Measurements from ENCODE around the gene LARP1. TPM values are rescaled to one million over a fixed set of nuclear protein-coding genes. Genes with fewer than 3 reads are reported as not detected.

Gene LARP1
- total RNA-seq, 2 experiments from 2014 or later: 88.7 to 97.6 TPM

DNA sequence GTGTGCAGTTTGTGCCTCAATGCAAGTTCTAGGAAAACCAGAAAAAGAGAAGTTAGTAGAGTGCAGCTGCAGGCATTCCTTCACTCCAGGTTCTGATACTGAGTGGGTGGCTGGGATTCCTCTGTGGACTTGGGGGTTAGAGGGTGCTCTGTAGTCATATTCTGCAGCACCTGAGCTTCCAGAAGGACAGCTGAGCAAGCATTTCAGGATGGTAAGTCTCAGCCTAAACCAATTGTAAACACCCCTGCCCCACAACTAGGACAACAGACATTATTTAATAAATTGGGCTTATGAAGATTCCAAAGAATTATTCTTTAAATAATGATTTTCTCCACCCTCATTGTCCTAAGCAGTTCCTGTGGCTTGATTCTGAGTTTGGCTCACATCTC is 86.1 kb downstream of the LARP1 start:
- intact Hi-C loops (cut with DNase I, micrococcal nuclease): no loop called here
- Mint-ChIP-seq H3K27ac (no peak overlapping the region), H3K4me1 (ENCODE audit: low read depth) (peaks cover 4% of the 10 kb centered on the region), H3K36me3 (ENCODE audit: low read depth) (no peaks in the 10 kb centered on the region), H3K9me3 (no peaks in the 10 kb centered on the region), H3K4me3 (no peak overlapping the region), H3K27me3 (no peaks in the 10 kb centered on the region)
- ChIA-PET POLR2A (interaction anchor here (2.1 kb wide), 1 partner anchor 16 kb away, joined by 5 read pairs; no protein-coding TSS in a partner anchor), CTCF (no interaction called here)
- H3K4me1 ChIP-seq (ENCODE audit: insufficient read depth, low read length): no peaks in the 10 kb centered on the region
- no peak overlapping the region for H3K27ac ChIP-seq (ENCODE audit: low read depth in 1 of 2, low read length in 2 of 2)
- ATAC-seq (ENCODE audit: poor library complexity) (no peak), DNase-seq (no peak)
- H3K27me3 ChIP-seq (ENCODE audit: control insufficient read depth in 1 of 2, insufficient read depth in 2 of 2, low read length in 2 of 2): no peaks in the 10 kb centered on the region
- no peak overlapping the region for H3K4me3 ChIP-seq (ENCODE audit: low read length)
- no peaks in the 10 kb centered on the region for H3K9me3 ChIP-seq (ENCODE audit: control insufficient read depth in 1 of 2, insufficient read depth in 1 of 2, low read length in 2 of 2)
- H3K36me3 ChIP-seq (ENCODE audit: insufficient read depth, low read length): no peaks in the 10 kb centered on the region
- TF ChIP-seq CTCF (IDR thresholded peaks at IDR 0.05): no peak

DNA sequence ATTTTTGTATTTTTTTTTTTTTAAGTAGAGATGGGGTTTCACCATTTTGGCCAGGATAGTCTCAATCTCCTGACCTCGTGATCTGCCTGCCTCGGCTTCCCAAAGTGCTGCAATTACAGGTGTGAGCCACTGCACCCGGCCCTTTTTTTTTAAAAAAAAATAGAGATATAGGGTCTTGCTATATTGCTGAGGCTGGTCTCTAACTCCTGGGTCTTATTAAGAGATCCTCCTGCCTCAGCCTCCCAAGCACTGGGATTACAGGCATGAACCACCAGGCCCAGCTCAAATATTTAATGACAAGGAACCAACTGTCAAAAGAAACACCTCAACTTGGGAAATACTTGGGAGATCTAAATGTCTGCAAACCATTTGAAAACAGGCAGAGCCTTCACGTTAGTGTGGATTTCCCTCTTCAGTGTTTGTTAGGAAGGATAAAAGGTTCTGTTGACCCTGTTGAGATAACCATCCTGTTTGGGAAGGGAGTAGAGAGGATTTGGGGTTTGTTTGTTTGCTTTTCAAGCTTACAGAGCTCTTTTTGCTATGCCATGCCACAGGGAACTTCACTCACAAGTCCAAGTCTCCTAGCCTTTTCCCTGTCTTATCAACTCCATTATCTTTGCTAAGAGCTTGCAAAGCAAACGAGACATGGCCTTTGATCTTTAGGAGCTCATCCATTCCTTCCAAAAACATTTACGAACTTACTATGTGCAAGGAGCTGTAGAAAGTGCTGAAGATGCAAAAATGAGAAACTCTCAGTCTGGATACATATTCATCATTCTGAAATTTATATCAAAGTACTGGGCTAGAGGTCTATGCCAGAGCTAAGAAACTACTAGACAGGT is 87.7 kb downstream of the LARP1 start:
- Histone ChIP-seq H3K4me1 (ENCODE audit: insufficient read depth, low read length) (no peaks in the 10 kb centered on the region), H3K36me3 (ENCODE audit: insufficient read depth, low read length) (no peaks in the 10 kb centered on the region), H3K9me3 (ENCODE audit: control insufficient read depth in 1 of 2, insufficient read depth in 1 of 2, low read length in 2 of 2) (no peaks in the 10 kb centered on the region), H3K27me3 (ENCODE audit: control insufficient read depth in 1 of 2, insufficient read depth in 2 of 2, low read length in 2 of 2) (no peaks in the 10 kb centered on the region), H3K27ac (ENCODE audit: low read depth in 1 of 2, low read length in 2 of 2) (no peak overlapping the region), H3K4me3 (ENCODE audit: low read length) (no peak overlapping the region)
- Mint-ChIP-seq H3K27ac (no peak overlapping the region), H3K4me1 (ENCODE audit: low read depth) (peaks cover 4% of the 10 kb centered on the region), H3K27me3 (no peaks in the 10 kb centered on the region), H3K9me3 (no peaks in the 10 kb centered on the region), H3K4me3 (no peak overlapping the region), H3K36me3 (ENCODE audit: low read depth) (no peaks in the 10 kb centered on the region)
- ChIA-PET POLR2A (no interaction called here), CTCF (no interaction called here)
- DNase-seq: no peak
- intact Hi-C loops (cut with DNase I, micrococcal nuclease): no loop called here
- no peak for TF ChIP-seq CTCF (IDR thresholded peaks at IDR 0.05)
- no peak for ATAC-seq (ENCODE audit: poor library complexity)

GRCh38 chr5:154844809-154845208 is 89.6 kb downstream of the LARP1 start:
- Histone ChIP-seq H3K9me3 (ENCODE audit: control insufficient read depth in 1 of 2, insufficient read depth in 1 of 2, low read length in 2 of 2) (no peaks in the 10 kb centered on the region), H3K4me1 (ENCODE audit: insufficient read depth, low read length) (no peaks in the 10 kb centered on the region), H3K27me3 (ENCODE audit: control insufficient read depth in 1 of 2, insufficient read depth in 2 of 2, low read length in 2 of 2) (no peaks in the 10 kb centered on the region), H3K36me3 (ENCODE audit: insufficient read depth, low read length) (no peaks in the 10 kb centered on the region), H3K4me3 (ENCODE audit: low read length) (no peak overlapping the region), H3K27ac (ENCODE audit: low read depth in 1 of 2, low read length in 2 of 2) (no peak overlapping the region)
- Mint-ChIP-seq H3K4me1 (ENCODE audit: low read depth) (peaks cover 4% of the 10 kb centered on the region), H3K27ac (no peak overlapping the region), H3K9me3 (no peaks in the 10 kb centered on the region), H3K36me3 (ENCODE audit: low read depth) (no peaks in the 10 kb centered on the region), H3K27me3 (no peaks in the 10 kb centered on the region), H3K4me3 (no peak overlapping the region)
- TF ChIP-seq CTCF (IDR thresholded peaks at IDR 0.05): no peak
- DNase-seq: no peak
- ATAC-seq (ENCODE audit: poor library complexity): no peak
- POLR2A ChIA-PET: interaction anchor here (0.5 kb wide), 1 partner anchor 115 kb away, joined by 3 read pairs; no protein-coding TSS in a partner anchor
- intact Hi-C loops (cut with DNase I, micrococcal nuclease): no loop called here
- CTCF ChIA-PET: no interaction called here
